Sigmoid colon (tissue), 4 donors: ENCODE data around the gene LIMS1.

Experiments
- CTCF ChIP-seq, 4 experiments: fragments of 450-650 bp in 3 of 4; fragments of 200-600 bp in 1 of 4; IDR thresholded peaks; one replicate each; pipeline ENCODE4 v1.5.1; 2016 to 2019; ENCODE audit warnings: antibody characterized with exemption in 4 of 4, mild to moderate bottlenecking in 3 of 4, moderate library complexity in 2 of 4
- EP300 ChIP-seq, 4 donors: sonication (generic); formaldehyde crosslinking; IDR thresholded peaks; one replicate each; pipeline ENCODE4 v1.6.1; 2017; ENCODE audit warnings: antibody characterized with exemption in 4 of 4
- POLR2A ChIP-seq, 2 donors: fragments of 450-650 bp; IDR thresholded peaks; one replicate each; pipeline ENCODE4 v1.6.1; 2016; ENCODE audit warnings: antibody characterized with exemption in 2 of 2, mild to moderate bottlenecking in 2 of 2, moderate library complexity in 2 of 2
- POLR2AphosphoS5 ChIP-seq, 4 donors: sonication (generic); formaldehyde crosslinking; IDR thresholded peaks; one replicate each; pipeline ENCODE4 v1.6.1; 2017; ENCODE audit warnings: antibody characterized with exemption in 4 of 4

- TF ChIP-seq CTCF (IDR thresholded peaks at IDR 0.05) (no peak), POLR2AphosphoS5 (IDR thresholded peaks at IDR 0.05) (no peak), POLR2A (IDR thresholded peaks at IDR 0.05) (no peak), EP300 (IDR thresholded peaks at IDR 0.05) (no peak)
Measured at GRCh38 chr2:108548208-108549003, 14.1 kb downstream of the LIMS1 start.
